Lung (tissue), 12 donors: ENCODE data around the gene RBM24. TPM values are rescaled to one million over a fixed set of nuclear protein-coding genes. Genes with fewer than 3 reads are reported as not detected.

Experiments
- ATAC-seq: fragments of 200-7000 bp; cut with Tn5 transposase; one replicate; pipeline ENCODE4 v1.9.1; 2020; ENCODE audit warnings: moderate number of reproducible peaks; ENCODE audit not compliant: insufficient read depth, low FRiP score
- DNase-seq, 3 donors: peaks; one replicate each; pipeline ENCODE4 v3.0.0-alpha.2; 2013 to 2017
- H3K27ac ChIP-seq, 2 donors: one replicate each; pipeline ENCODE4 v1.5.1; 2013; ENCODE audit warnings: mild to moderate bottlenecking in 2 of 2, moderate library complexity in 2 of 2, control low read depth in 1 of 2, inconsistent platforms in 1 of 2, low read depth in 1 of 2, low read length in 1 of 2
- H3K27me3 ChIP-seq, 3 donors: one replicate each; pipeline ENCODE4 v1.5.1; 2013; ENCODE audit warnings: low read length in 2 of 3; ENCODE audit not compliant: control insufficient read depth in 3 of 3, insufficient read depth in 3 of 3
- H3K36me3 ChIP-seq, 4 donors: one replicate each; pipeline ENCODE4 v1.5.1; 2013; ENCODE audit warnings: low read length in 4 of 4, mild to moderate bottlenecking in 1 of 4, moderate library complexity in 1 of 4; ENCODE audit not compliant: control insufficient read depth in 4 of 4, insufficient read depth in 4 of 4
- H3K4me1 ChIP-seq, 5 donors: one replicate each; pipeline ENCODE4 v1.5.1; 2013; ENCODE audit warnings: low read length in 5 of 5, mild to moderate bottlenecking in 2 of 5, moderate library complexity in 1 of 5; ENCODE audit not compliant: control insufficient read depth in 5 of 5, insufficient read depth in 5 of 5
- H3K4me3 ChIP-seq: one replicate; pipeline ENCODE4 v1.5.1; 2013; ENCODE audit warnings: mild to moderate bottlenecking, control low read depth, moderate library complexity
- H3K9ac ChIP-seq, 2 donors: one replicate each; pipeline ENCODE4 v1.5.1; 2013; ENCODE audit warnings: low read length in 2 of 2, control low read depth in 1 of 2; ENCODE audit not compliant: insufficient read depth in 1 of 2
- H3K9me3 ChIP-seq, 4 donors: one replicate each; pipeline ENCODE4 v1.5.1; 2013; ENCODE audit warnings: low read length in 3 of 4, mild to moderate bottlenecking in 1 of 4, moderate library complexity in 1 of 4; ENCODE audit not compliant: control insufficient read depth in 4 of 4, insufficient read depth in 3 of 4
- CTCF ChIP-seq: IDR thresholded peaks from 2 replicates; pipeline ENCODE4 v1.5.1; 2012; ENCODE audit warnings: mild to moderate bottlenecking; ENCODE audit errors: control extremely low read depth, extremely low read depth
- WGBS, 2 donors: extraction: QIAGEN DNeasy Blood & Tissue Kit; methylation state at CpG; one replicate each; pipeline ENCODE4 v1.1.7; 2013; 5-methylcytosine and 5-hydroxymethylcytosine counted together
- polyA plus RNA-seq, 2 donors: library from polyadenylated mRNA; stranded (reverse); fragments of 200-250 nt; gene quantifications; one replicate each; pipeline ENCODE4 v1.2.1, GENCODE V29; 2013
- total RNA-seq, 2 donors: library from RNA; depleted of rRNA in 1 of 2; stranded (reverse); fragments of >200 nt in 1 of 2; gene quantifications; one replicate each; pipeline ENCODE4 v1.2.1, GENCODE V29; 2014 to 2021
- donor health status: control.
- donor health status: control.
- donor health status: Bipolar disorder and iron deficiency.
- donor health status: healthy.
- donor health status: DM: yes; HTN: yes; CAD: no.

The RBM24 gene
- total and polyA plus RNA-seq, 4 donors = 1.1 to 3.0 (median 1.8) TPM

- ATAC-seq = no peak
- TF ChIP-seq CTCF = no peak
- DNase-seq = no peak
- Histone ChIP-seq H3K27me3 (no peaks in the 10 kb centered on the region), H3K27ac (peak overlapping the region in 1 of 2 donors; percentile 90), H3K4me3 (no peak overlapping the region), H3K9ac (no peak overlapping the region), H3K9me3 (peaks cover 0 to 3% (median 0%) of the 10 kb centered on the region in 4 donors), H3K4me1 (peaks cover 0 to 3% (median 0%) of the 10 kb centered on the region in 5 donors), H3K36me3 (no peaks in the 10 kb centered on the region)
- 85 to 87% methylated on average over 6 of the region's 6 CpGs for WGBS, 2 donors
These were observed 13.0 kb upstream of the RBM24 start for GRCh38 chr6:17268114-17268513.

GRCh38 chr6:17269840-17270239, 11.3 kb upstream of the RBM24 start:
- Histone ChIP-seq H3K27ac (peak overlapping the region in 1 of 2 donors; percentile 90), H3K36me3 (no peaks in the 10 kb centered on the region), H3K9ac (no peak overlapping the region), H3K9me3 (peaks cover 0 to 3% (median 0%) of the 10 kb centered on the region in 4 donors), H3K27me3 (no peaks in the 10 kb centered on the region), H3K4me1 (peaks cover 0 to 3% (median 0%) of the 10 kb centered on the region in 5 donors), H3K4me3 (no peak overlapping the region)
- TF ChIP-seq CTCF = no peak
- 90 to 92% methylated on average over 3 of the region's 3 CpGs for WGBS, 2 donors
- ATAC-seq = no peak
- no peak for DNase-seq

- 77 to 78% methylated on average over 3 of the region's 3 CpGs for WGBS, 2 donors
- Histone ChIP-seq H3K4me1 (peaks cover 0 to 3% (median under 1%) of the 10 kb centered on the region in 5 donors), H3K27me3 (no peaks in the 10 kb centered on the region), H3K9ac (no peak overlapping the region), H3K4me3 (no peak overlapping the region), H3K36me3 (no peaks in the 10 kb centered on the region), H3K27ac (no peak overlapping the region), H3K9me3 (no peaks in the 10 kb centered on the region)
- TF ChIP-seq CTCF = no peak
- DNase-seq = no peak
- ATAC-seq = no peak
These were observed 9.5 kb upstream of the RBM24 start for GRCh38 chr6:17271628-17272027.

GRCh38 chr6:17276766-17277165, 4.4 kb upstream of the RBM24 start:
- Histone ChIP-seq H3K9me3 (no peaks in the 10 kb centered on the region), H3K27me3 (peaks cover 0 to 12% (median 0%) of the 10 kb centered on the region in 3 donors), H3K36me3 (peaks cover 0 to 4% (median 0%) of the 10 kb centered on the region in 4 donors), H3K4me3 (no peak overlapping the region), H3K9ac (no peak overlapping the region), H3K27ac (peak overlapping the region in 1 of 2 donors; percentile 74), H3K4me1 (peaks cover 0 to 8% (median 3%) of the 10 kb centered on the region in 5 donors)
- WGBS, 2 donors = 73 to 85% methylated on average over 3 of the region's 3 CpGs
- no peak for ATAC-seq
- DNase-seq = no peak
- TF ChIP-seq CTCF = no peak
